ENCODE data around the gene RHOU. TPM values are rescaled to one million over a fixed set of nuclear protein-coding genes. Genes with fewer than 3 reads are reported as not detected.

RHOU gene
- total and polyA plus RNA-seq, 2 donors (not counting 3 experiments of a cell fraction or from before 2014, with no cell fraction given): 0.04 to 0.40 TPM

GRCh38 chr1:228781161-228781808 is 46.0 kb downstream of the RHOU start:
- dilution Hi-C loops (cut with MboI; ENCODE audit: extremely low pct_ligation_motif_present, low sequenced_read_pairs): no loop called here
- Histone ChIP-seq H3K9me1 (replicated peaks; ENCODE audit: control insufficient read depth, extremely low read depth, insufficient read depth, low read length) (no peaks in the 10 kb centered on the region), H3K4me1 (ENCODE audit: control insufficient read depth, extremely low read depth, insufficient read depth, low read length) (no peaks in the 10 kb centered on the region), H3K27me3 (ENCODE audit: control insufficient read depth in 2 of 2, insufficient read depth in 2 of 2, low read length in 2 of 2) (no peaks in the 10 kb centered on the region), H3K36me3 (ENCODE audit: control insufficient read depth in 2 of 2, extremely low read depth in 1 of 2, insufficient read depth in 2 of 2, low read length in 2 of 2) (no peaks in the 10 kb centered on the region), H3K9me3 (replicated peaks; ENCODE audit: control insufficient read depth, insufficient read depth, low read length) (no peaks in the 10 kb centered on the region), H3K4me2 (ENCODE audit: insufficient read depth, low read length) (no peak overlapping the region), H3K4me3 (replicated peaks in 1 of 3; ENCODE audit: insufficient read depth in 1 of 3, low read depth in 1 of 3, low read length in 3 of 3) (no peak overlapping the region), H2AFZ (ENCODE audit: low read depth, low read length) (no peak overlapping the region), H3K79me2 (ENCODE audit: control insufficient read depth, insufficient read depth, low read length) (no peaks in the 10 kb centered on the region), H4K20me1 (replicated peaks; ENCODE audit: control insufficient read depth, extremely low read depth, insufficient read depth, low read length) (no peaks in the 10 kb centered on the region), H3K27ac (ENCODE audit: insufficient read depth, low read depth, low read length) (no peak overlapping the region), H3K9ac (replicated peaks; ENCODE audit: extremely low read depth, insufficient read depth, low read length) (no peak overlapping the region)
- intact Hi-C loops (cut with micrococcal nuclease): no loop called here
- ChIA-PET POLR2A (no interaction called here), CTCF (interaction anchor here (0.7 to 0.8 kb wide), 2 partner anchors 22 to 26 kb away, joined by 3 read pairs; no protein-coding TSS in a partner anchor)
- DNase-seq (ENCODE audit: low read depth, low spot score) (no peak), FAIRE-seq (no peak)
- TF ChIP-seq CTCF (IDR thresholded peaks at IDR 0.05; ENCODE audit: extremely low read depth in 1 of 2, insufficient read depth in 1 of 2, low read depth in 1 of 2, low read length in 2 of 2): no peak
- TF ChIP-seq POLR2AphosphoS5 (IDR thresholded peaks at IDR 0.05; ENCODE audit: insufficient read depth, low read depth, low read length): no peak
- no peak for TF ChIP-seq FOS (IDR thresholded peaks at IDR 0.05; ENCODE audit: borderline replicate concordance, insufficient read depth, low read length)
- no peak for TF ChIP-seq MYC (IDR thresholded peaks at IDR 0.05; ENCODE audit: low read depth, low read length)
- no peak for TF ChIP-seq JUN (IDR thresholded peaks at IDR 0.05; ENCODE audit: borderline replicate concordance, insufficient read depth, insufficient read length, low read depth)
- no peak for TF ChIP-seq MAX (IDR thresholded peaks at IDR 0.05; ENCODE audit: insufficient read depth, insufficient read length)
- TF ChIP-seq POLR2A (IDR thresholded peaks at IDR 0.05; ENCODE audit: low read depth, low read length): no peak
- TF ChIP-seq EZH2 (IDR thresholded peaks at IDR 0.05; ENCODE audit: borderline replicate concordance, low read depth, low read length, severe bottlenecking): no peak
- TF ChIP-seq GATA2 (IDR thresholded peaks at IDR 0.05; ENCODE audit: insufficient read depth, insufficient read length, low read depth, low read length): no peak
- no TSS peak for BruUV-seq (replicated peaks)

All from endothelial cell of umbilical vein (primary cell).